Stimulated activated CD8-positive, alpha-beta memory T cell treated with anti-CD3 and anti-CD28 coated beads, Interleukin-15, amount 100 ng/mL, for 48 hours (primary cell): ENCODE data around the gene FZD7.

Source experiments
- DNase-seq, 2 donors: peaks; one replicate each; pipeline ENCODE4 v3.0.0-alpha.2; 2020; ENCODE audit warnings: low read depth in 2 of 2

The FZD7 gene

DNA sequence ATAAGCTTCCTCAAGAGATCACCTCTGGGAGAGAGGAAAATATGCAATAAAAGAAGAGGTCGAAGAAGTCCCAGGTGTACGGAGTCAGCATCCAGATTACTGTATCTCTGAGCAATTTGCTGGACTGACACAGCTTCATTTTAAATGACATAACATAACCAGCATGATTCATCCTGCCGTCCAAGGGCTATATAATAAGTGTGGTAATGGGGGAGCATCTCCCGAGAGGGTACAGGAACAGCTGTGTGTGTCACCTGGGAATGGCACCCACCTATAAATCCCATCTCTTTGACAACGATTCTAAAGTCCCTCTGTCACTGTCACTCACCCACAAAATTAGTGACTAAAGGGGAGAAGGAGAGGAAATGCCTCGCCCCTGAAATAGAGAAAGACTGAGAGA, 19.3 kb upstream of the FZD7 start:
- DNase-seq: no peak

- no peak for DNase-seq
These were observed 18.9 kb upstream of the FZD7 start for GRCh38 chr2:202014759-202015211.

DNA sequence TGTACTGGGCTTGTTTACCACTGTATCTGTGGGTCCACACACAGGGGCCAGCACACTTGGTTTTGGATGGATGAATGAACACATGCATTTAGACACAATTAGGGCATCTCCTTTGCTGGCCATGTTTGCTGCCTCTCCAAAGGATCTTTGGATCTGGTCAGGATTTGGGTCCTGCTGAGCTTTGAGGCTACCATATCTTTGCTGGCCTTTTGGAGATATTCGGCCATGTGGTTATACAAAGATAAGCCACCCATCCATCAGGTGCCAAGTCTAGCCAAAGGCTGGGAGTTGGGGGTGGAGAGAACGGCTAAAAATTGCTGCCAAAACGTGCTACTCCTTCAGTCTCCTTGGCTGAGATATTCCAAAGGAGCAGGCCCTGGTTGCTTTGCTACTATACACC, 18.2 kb upstream of the FZD7 start:
- DNase-seq: no peak

GRCh38 chr2:202016579-202017227, 17.0 kb upstream of the FZD7 start:
- DNase-seq: no peak

- no peak for DNase-seq
These were observed 15.7 kb upstream of the FZD7 start for GRCh38 chr2:202017940-202018339.

DNA sequence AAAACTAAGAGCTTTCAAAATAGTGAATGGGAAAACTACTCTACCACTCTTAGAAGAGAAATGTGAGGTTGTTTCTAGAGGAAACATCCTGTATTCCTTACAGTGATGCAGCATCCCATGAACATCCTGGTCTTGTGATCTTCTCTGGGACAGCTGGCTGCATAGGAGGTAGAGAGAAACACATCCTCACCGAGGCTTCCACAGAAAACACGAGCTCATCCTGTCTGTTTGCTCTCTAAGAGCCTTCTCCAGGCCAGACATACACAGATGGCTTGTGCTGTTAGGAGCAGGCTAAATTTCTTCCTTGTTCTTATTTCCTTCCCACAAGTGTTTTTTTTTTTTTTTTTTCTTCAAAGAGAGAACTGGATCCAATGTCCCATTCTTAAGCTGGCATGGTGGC, 14.7 kb upstream of the FZD7 start:
- DNase-seq: no peak

DNA sequence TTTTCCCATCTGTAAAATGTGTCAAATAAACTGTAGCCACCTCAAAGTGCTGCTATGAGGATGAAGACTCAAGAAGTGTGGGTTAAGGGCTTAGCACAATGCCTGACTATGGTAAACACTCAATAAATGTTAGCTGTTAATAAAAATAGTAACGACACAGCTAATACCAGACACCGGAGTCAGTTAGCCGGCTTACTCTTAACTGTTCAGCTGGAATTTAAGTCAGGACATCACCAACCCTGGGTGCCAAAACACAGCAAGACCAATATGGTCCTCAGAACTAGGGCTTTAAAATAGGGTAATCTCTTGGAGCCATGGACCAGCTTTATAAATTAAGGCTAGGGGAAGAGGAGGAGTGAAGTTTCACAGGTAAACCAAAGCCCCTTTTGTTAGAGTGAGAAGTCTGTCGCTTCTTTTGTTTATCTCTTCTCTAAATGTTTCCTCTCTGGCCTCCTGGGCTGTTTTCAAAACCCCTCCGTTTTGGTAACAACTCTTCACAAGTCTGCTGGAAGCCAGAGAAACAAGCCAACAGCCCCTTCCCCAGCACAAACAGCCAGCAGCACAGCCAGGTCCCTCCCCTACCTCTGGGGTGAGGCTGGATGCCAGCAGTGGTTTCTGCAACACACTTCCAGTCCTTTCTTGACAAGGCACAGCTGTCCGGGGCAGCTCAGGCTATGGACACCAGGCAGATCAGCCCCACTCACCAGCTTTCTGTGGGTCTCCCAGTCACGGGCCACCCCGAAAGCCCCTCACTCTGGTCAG, 13.8 kb upstream of the FZD7 start:
- DNase-seq: no peak

DNA sequence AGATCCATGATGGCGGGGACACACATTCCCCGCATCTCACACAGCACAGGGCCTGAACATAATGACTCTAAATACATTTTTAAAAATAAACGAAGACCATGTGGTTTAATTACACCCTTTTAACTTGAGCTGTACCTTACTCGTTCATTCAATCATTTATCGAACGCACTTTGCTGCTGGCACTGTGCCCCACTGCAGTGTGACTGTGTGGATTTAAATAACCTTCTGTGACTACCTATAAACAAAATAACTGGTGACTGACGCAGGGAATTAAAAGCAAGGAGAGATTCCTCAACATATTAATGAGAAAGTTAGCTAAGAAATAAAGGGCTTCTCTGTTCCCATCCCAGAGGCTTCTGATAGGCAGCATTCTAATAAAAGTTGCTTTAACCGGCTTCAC, 10.9 kb upstream of the FZD7 start:
- no peak for DNase-seq

- DNase-seq: no peak
These were observed 10.3 kb upstream of the FZD7 start for GRCh38 chr2:202023198-202023903.

- no peak for DNase-seq
These were observed 9.8 kb upstream of the FZD7 start for GRCh38 chr2:202023904-202024266.

DNA sequence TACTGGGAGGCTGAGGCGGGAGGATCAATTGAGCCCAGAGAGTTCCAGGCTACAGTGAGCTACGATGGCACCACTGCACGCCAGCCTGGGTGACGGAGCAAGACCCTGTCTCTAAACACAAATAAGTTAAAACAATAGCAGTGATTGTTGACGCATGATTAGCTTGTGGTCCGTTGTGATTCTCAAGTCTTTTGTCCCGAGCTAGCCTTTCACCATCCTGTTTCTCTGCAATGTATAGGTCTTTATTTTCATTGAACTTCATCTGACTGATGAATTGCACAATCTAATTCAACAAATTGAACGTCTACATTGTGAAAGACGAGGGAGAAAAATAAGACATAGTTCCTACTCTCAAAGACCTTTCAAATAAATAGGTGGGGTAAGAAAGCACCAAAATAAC, 8.8 kb upstream of the FZD7 start:
- no peak for DNase-seq

GRCh38 chr2:202025816-202026215, 7.8 kb upstream of the FZD7 start:
- DNase-seq: no peak

GRCh38 chr2:202026507-202026906, 7.1 kb upstream of the FZD7 start:
- DNase-seq: no peak

DNA sequence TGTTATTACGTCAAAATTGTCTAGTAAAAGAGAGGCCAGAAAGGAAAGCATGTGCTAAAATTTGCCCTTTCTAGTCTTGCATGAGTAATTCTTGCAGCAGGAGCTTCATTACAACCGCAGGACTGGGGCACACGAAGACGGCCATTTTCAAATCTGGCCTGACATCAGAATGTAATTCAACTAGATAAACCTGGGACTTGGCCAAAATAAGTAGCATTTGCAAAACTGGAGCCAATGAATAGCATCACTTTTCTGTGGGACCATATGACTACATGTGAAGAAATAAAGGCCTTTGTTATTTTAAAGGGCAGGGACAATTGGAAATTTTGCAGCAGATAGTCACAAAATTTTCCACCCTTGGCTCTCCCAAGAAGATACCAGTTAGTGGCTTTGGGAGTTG, 3.0 kb upstream of the FZD7 start:
- no peak for DNase-seq

DNA sequence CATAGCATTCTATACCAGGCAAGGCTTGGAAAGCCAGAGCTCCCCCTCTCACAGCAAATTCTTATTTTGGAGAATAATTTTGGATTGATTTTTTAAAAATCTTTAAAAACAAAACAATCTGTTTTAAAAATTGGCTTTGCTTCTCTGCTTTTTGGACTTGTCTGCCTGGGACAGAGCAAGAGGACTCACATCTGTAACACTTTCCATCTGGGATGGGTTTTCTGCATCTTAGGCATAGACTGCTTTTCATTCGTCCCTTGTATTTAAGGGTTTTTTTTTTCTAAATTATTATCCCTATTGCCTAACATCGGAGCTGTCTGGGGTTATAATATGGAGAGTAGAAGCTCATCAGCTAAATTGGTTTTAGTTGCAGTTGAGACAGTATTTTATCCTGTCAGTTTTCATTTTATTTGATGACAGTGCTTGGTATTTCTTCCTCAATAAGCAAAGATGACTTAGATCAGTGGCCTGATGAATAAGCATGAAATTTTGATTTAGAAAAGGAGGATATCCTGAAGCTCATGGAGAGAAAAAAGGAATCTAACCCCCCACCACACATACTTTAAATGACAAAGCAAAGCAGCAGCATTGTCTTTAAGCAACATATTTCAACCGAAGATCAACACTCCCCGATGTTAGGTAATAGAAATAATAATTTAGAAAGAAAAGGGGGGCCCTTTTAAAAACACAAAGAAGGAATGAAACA, 2.3 kb upstream of the FZD7 start:
- no peak for DNase-seq

- peak in 1 of 2 donors; percentile 3 for DNase-seq
These were observed 774 bp upstream of the FZD7 start for GRCh38 chr2:202032846-202033316.

GRCh38 chr2:202034249-202035088, 814 bp downstream of the FZD7 start:
- DNase-seq: peak in 1 of 2 donors; percentile 4

DNA sequence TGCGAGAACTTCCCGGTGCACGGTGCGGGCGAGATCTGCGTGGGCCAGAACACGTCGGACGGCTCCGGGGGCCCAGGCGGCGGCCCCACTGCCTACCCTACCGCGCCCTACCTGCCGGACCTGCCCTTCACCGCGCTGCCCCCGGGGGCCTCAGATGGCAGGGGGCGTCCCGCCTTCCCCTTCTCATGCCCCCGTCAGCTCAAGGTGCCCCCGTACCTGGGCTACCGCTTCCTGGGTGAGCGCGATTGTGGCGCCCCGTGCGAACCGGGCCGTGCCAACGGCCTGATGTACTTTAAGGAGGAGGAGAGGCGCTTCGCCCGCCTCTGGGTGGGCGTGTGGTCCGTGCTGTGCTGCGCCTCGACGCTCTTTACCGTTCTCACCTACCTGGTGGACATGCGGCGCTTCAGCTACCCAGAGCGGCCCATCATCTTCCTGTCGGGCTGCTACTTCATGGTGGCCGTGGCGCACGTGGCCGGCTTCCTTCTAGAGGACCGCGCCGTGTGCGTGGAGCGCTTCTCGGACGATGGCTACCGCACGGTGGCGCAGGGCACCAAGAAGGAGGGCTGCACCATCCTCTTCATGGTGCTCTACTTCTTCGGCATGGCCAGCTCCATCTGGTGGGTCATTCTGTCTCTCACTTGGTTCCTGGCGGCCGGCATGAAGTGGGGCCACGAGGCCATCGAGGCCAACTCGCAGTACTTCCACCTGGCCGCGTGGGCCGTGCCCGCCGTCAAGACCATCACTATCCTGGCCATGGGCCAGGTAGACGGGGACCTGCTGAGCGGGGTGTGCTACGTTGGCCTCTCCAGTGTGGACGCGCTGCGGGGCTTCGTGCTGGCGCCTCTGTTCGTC, 1.7 kb downstream of the FZD7 start:
- DNase-seq: peak in 1 of 2 donors; percentile 4

DNA sequence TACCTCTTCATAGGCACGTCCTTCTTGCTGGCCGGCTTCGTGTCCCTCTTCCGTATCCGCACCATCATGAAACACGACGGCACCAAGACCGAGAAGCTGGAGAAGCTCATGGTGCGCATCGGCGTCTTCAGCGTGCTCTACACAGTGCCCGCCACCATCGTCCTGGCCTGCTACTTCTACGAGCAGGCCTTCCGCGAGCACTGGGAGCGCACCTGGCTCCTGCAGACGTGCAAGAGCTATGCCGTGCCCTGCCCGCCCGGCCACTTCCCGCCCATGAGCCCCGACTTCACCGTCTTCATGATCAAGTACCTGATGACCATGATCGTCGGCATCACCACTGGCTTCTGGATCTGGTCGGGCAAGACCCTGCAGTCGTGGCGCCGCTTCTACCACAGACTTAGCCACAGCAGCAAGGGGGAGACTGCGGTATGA, 2.3 kb downstream of the FZD7 start:
- no peak for DNase-seq

DNA sequence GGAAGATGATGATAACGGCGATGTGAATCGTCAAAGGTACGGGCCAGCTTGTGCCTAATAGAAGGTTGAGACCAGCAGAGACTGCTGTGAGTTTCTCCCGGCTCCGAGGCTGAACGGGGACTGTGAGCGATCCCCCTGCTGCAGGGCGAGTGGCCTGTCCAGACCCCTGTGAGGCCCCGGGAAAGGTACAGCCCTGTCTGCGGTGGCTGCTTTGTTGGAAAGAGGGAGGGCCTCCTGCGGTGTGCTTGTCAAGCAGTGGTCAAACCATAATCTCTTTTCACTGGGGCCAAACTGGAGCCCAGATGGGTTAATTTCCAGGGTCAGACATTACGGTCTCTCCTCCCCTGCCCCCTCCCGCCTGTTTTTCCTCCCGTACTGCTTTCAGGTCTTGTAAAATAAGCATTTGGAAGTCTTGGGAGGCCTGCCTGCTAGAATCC, 3.0 kb downstream of the FZD7 start:
- DNase-seq: no peak
